ENCODE results near the gene FADS2.

The FADS2 gene

GRCh38 chr11:61907871-61908729 lies 80.0 kb downstream of the FADS2 start:
- DNase-seq = no peak

GRCh38 chr11:61908730-61909316 lies 80.7 kb downstream of the FADS2 start:
- no peak for DNase-seq

GRCh38 chr11:61910187-61911127 lies 82.4 kb downstream of the FADS2 start:
- DNase-seq = no peak

GRCh38 chr11:61911128-61911700 lies 83.1 kb downstream of the FADS2 start:
- no peak for DNase-seq

- no peak for DNase-seq
These were observed 83.8 kb downstream of the FADS2 start for GRCh38 chr11:61911701-61912529.

GRCh38 chr11:61912530-61912898 lies 84.4 kb downstream of the FADS2 start:
- no peak for DNase-seq

GRCh38 chr11:61912991-61913698 lies 85.0 kb downstream of the FADS2 start:
- DNase-seq = no peak

GRCh38 chr11:61913699-61914395 lies 85.7 kb downstream of the FADS2 start:
- no peak for DNase-seq

- DNase-seq = no peak
These were observed 86.5 kb downstream of the FADS2 start for GRCh38 chr11:61914471-61915171.

- no peak for DNase-seq
These were observed 88.7 kb downstream of the FADS2 start for GRCh38 chr11:61916737-61917333.

Data from central memory CD4-positive, alpha-beta T cell (primary cell).